Neutrophil (primary cell): ENCODE results near the gene DLG5.
"Not testable (repeated sequence)": the region's sequence is repeated elsewhere in the genome, so short reads cannot be mapped to it uniquely, and the experiment has no call there.

Experiments used
- H3K27ac ChIP-seq: fragments of 200-600 bp; sonication (generic); 2 replicates; pipeline ENCODE4 v1.5.1; 2016; ENCODE audit warnings: mild to moderate bottlenecking, moderate library complexity
- H3K27me3 ChIP-seq: fragments of 200-600 bp; sonication (generic); 2 replicates; pipeline ENCODE4 v1.6.0; 2016; ENCODE audit warnings: mild to moderate bottlenecking
- H3K36me3 ChIP-seq: fragments of 200-600 bp; sonication (generic); 2 replicates; pipeline ENCODE4 v1.5.1; 2017
- H3K4me1 ChIP-seq, 2 experiments: fragments of 200-600 bp in 1 of 2; sonication (generic) in 1 of 2; 1 replicate in 1 of 2; 2 replicates in 1 of 2; pipeline versions ENCODE4 v1.5.1 to v1.6.1; 2013 to 2016; ENCODE audit warnings: low read depth in 1 of 2, low read length in 1 of 2, mild to moderate bottlenecking in 1 of 2, moderate library complexity in 1 of 2; ENCODE audit not compliant: control insufficient read depth in 1 of 2, insufficient read depth in 1 of 2
- H3K4me3 ChIP-seq, 2 experiments: fragments of 200-600 bp in 1 of 2; sonication (generic) in 1 of 2; 1 replicate in 1 of 2; 2 replicates in 1 of 2; pipeline ENCODE4 v1.5.1; 2013 to 2016; ENCODE audit warnings: low read depth in 1 of 2, low read length in 1 of 2, mild to moderate bottlenecking in 1 of 2, moderate library complexity in 1 of 2
- H3K9me3 ChIP-seq: fragments of 200-600 bp; sonication (generic); 2 replicates; pipeline ENCODE4 v1.5.1; 2016
- TF ChIP-seq, protein P1 (sequence below): fragments of 200-600 bp; sonication (generic); IDR thresholded peaks from 2 replicates; pipeline ENCODE4 v1.5.1; 2016; ENCODE audit warnings: antibody characterized with exemption

Gene DLG5

DNA sequence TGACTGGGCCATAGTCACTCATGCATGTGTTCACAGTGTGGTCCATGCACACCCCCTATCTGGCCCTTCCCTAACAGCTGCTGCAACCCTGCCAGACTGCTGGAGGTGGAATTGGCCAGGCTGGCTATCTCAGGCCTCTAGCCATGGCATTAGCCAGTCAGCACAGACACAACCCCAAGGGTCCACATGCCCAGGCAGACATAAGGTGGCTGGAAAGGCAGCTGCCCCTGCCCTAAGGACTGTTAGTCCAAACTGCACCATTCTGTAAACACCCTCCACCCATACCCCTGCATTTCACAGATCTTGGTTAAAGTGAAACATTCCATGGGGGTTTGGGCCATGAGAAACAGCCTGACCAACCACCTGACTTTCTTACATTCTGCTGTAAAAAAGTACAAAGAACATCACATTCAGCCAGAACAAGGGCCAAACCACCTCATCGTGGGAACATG, 151.6 kb downstream of the DLG5 start:
- H3K27me3 ChIP-seq = no peaks in the 10 kb centered on the region
- H3K27ac ChIP-seq = no peak overlapping the region
- H3K4me3 ChIP-seq = no peak overlapping the region
- peaks cover 6% of the 10 kb centered on the region for H3K9me3 ChIP-seq
- TF ChIP-seq, protein P1, sequence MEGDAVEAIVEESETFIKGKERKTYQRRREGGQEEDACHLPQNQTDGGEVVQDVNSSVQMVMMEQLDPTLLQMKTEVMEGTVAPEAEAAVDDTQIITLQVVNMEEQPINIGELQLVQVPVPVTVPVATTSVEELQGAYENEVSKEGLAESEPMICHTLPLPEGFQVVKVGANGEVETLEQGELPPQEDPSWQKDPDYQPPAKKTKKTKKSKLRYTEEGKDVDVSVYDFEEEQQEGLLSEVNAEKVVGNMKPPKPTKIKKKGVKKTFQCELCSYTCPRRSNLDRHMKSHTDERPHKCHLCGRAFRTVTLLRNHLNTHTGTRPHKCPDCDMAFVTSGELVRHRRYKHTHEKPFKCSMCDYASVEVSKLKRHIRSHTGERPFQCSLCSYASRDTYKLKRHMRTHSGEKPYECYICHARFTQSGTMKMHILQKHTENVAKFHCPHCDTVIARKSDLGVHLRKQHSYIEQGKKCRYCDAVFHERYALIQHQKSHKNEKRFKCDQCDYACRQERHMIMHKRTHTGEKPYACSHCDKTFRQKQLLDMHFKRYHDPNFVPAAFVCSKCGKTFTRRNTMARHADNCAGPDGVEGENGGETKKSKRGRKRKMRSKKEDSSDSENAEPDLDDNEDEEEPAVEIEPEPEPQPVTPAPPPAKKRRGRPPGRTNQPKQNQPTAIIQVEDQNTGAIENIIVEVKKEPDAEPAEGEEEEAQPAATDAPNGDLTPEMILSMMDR = no peak
- no peaks in the 10 kb centered on the region for H3K36me3 ChIP-seq
- H3K4me1 ChIP-seq = no peaks in the 10 kb centered on the region

DNA sequence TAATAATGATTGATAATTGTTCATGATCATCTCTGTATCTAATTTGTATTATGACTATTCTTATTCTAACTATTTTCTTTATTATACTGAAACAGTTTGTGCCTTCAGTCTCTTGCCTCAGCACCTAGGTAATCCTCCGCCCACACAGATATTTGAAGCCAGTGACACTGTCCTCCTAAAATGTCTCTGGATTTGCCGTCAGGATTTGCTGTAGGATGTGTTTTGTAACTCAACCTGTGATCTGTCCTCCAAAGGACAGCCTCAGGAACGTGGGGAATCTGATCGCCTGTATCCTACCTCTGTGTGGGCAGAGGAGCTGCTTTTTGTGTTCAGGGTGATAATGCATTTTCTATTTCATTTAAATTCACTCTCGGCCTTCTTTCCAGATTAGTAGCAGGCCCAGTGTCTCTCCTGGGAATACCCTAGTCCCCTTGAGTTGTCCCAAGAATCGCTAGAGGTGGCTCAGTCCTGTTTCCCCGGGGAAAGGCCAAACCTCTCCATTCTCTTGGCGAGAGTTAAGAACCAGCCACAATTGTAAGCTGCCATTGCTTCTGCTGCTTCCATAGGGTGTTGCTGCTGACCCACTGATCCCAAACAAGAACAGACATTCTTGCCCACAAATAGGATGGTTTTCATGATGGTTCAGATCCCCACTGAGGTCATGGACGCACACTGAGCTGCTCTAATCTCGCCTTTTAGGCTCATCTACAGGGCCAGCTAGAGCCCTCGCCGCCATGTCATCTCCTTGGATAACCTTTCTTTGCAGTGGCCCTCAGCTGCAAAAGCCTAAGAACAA, 152.7 kb downstream of the DLG5 start:
- H3K36me3 ChIP-seq = no peaks in the 10 kb centered on the region
- TF ChIP-seq, protein P1 = no peak
- no peak overlapping the region for H3K27ac ChIP-seq
- peaks cover 6% of the 10 kb centered on the region for H3K9me3 ChIP-seq
- H3K4me3 ChIP-seq = no peak overlapping the region
- no peaks in the 10 kb centered on the region for H3K27me3 ChIP-seq
- H3K4me1 ChIP-seq = no peaks in the 10 kb centered on the region

DNA sequence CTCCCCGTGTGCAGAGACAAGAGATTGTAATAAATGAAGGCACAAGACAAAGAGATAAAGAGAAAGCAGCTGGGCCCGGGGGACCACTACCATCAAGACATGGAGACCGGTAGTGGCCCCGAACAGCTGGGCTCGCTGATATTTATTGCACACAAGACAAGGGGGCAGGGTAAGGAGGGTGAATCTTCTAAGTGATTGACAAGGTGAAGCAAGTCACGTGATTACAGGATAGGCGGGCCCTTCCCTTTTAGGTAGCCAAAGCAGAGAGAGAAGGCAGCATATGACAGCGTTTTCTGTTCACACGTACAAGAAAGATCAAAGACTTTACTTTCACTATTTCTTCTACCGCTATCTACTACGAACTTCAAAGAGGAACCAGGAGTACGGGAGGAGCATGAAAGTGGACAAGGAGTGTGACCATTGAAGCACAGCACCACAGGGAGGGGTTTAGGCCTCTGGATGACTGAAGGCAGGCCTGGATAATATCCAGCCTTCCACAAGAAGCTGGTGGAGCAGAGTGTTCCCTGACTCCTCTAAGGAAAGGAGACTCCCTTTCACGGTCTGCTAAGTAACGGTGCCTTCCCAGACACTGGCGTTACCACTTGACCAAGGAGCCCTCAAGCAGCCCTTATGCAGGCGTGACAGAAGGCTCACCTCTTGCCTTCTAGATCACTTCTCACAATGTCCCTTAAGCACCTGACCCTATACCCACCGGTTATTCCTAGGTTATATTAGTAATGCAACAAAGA, 153.5 kb downstream of the DLG5 start:
- H3K27ac ChIP-seq, H3K4me1 ChIP-seq, H3K36me3 ChIP-seq, H3K4me3 ChIP-seq, H3K9me3 ChIP-seq, H3K27me3 ChIP-seq: not testable (repeated sequence)

DNA sequence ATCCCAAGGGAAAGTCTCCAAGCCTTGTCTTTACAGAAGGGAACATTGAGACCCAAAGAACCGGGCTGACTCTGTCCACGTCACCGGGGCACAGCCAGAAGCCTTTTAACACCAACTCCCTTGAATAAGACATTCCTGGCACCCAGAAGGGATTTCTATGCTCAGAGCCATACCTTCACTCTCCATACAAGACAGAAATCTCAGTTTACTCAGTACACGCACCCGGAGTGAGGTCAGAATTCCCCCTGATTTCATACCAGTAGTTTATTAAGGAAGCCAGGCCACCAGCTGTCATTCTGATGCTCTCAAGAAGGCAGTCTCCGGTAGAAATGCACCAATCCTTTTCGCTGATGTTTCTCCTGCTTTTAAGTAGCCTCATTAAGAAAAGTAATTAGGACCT, 154.7 kb downstream of the DLG5 start:
- Histone ChIP-seq H3K27ac (no peak overlapping the region), H3K9me3 (peaks cover 6% of the 10 kb centered on the region), H3K4me3 (no peak overlapping the region), H3K36me3 (no peaks in the 10 kb centered on the region), H3K27me3 (no peaks in the 10 kb centered on the region), H3K4me1 (no peaks in the 10 kb centered on the region)
- TF ChIP-seq, protein P1 = no peak

DNA sequence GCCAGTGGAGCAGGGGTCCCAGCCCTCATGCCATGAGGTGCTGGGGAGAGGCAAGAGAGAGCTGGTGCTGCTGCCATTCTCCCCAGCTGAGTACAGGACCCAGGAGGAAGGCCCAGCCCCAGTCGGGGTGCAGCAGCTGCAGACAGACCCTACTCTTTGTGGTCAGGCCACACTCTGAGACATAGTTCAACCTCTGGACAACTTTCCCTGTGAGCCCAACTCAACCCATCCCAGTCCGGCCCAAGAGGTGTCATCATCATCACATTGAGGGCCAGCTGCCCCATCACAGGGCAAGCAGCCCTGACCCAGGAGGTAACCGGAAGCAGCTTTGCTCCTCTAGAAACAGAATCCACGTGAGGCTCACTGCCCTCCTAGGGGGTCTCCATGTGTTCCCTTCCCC, 155.1 kb downstream of the DLG5 start:
- H3K4me3 ChIP-seq = no peak overlapping the region
- H3K4me1 ChIP-seq = no peaks in the 10 kb centered on the region
- no peak overlapping the region for H3K27ac ChIP-seq
- TF ChIP-seq, protein P1 = no peak
- peaks cover 5% of the 10 kb centered on the region for H3K9me3 ChIP-seq
- H3K36me3 ChIP-seq = no peaks in the 10 kb centered on the region
- no peaks in the 10 kb centered on the region for H3K27me3 ChIP-seq

DNA sequence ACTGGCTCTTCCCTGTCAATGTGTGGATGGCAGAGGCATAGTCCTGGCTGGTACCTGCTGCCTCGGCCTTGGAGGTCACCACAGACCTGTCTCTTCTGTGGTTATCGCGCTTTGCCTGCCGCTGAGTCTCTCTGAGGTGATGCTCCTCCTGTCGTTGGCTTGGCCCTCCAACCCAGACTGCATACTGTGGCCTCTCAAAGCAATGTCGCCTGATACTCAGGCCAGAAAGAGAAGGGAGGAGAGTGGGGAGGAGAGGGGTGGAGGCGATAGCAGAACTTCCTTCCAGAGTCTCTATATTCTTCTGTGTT, 155.7 kb downstream of the DLG5 start:
- Histone ChIP-seq H3K4me1 (no peaks in the 10 kb centered on the region), H3K27ac (no peak overlapping the region), H3K36me3 (no peaks in the 10 kb centered on the region), H3K9me3 (no peaks in the 10 kb centered on the region), H3K4me3 (no peak overlapping the region), H3K27me3 (no peaks in the 10 kb centered on the region)
- TF ChIP-seq, protein P1 = no peak
